ENCODE measurements around the gene TTC29.

Gene TTC29, protein sequence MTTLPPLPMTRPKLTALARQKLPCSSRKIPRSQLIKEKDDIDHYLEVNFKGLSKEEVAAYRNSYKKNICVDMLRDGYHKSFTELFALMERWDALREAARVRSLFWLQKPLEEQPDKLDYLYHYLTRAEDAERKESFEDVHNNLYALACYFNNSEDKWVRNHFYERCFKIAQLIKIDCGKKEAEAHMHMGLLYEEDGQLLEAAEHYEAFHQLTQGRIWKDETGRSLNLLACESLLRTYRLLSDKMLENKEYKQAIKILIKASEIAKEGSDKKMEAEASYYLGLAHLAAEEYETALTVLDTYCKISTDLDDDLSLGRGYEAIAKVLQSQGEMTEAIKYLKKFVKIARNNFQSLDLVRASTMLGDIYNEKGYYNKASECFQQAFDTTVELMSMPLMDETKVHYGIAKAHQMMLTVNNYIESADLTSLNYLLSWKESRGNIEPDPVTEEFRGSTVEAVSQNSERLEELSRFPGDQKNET

DNA sequence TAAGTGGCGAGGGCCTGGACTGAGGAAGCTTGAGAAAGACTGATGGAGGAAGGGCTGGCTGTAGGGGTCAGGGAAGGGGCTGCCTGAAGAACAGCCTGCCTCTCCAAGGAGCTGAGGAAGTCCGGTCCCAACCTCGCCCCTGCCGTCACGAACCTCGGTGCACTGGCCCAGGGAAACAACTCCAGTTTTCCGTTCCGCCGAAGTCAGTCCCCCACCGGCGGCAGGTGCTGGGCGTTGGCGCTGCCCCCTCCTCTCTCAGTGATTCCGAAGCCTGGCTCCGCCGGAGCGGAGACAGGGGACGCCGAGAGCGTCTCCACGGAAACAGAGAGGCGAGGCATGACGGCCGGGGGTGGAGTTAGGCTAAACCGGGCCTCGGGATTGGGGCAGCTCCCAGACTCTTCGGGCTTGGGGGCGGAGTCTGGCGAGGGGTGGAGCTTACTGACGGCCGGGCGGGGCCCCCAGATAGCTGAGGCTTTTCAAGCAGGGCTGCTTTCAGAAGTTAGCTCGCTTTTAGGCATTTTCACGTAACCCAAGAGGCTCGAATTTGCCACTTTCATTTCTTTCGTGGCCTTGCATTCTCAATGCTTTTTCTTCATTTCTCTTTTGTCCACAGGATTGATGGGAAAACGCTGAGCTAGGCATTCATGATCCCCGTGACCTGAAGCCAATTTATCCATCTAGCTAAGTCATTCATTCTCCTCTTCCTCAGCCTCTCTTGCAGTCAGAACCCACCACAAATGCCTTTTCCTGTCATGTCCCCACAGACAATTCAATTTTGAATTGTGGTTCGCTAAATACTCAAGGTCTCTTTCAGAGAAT is at the start of gene TTC29:
Gene TTC29, minus strand, starts transcription at position 309 of the 819 bp plus-strand sequence. CDS start 5,969 bp downstream, outside the sequence.
- DNase-seq (ENCODE audit: low spot score): peak; percentile 81

DNA sequence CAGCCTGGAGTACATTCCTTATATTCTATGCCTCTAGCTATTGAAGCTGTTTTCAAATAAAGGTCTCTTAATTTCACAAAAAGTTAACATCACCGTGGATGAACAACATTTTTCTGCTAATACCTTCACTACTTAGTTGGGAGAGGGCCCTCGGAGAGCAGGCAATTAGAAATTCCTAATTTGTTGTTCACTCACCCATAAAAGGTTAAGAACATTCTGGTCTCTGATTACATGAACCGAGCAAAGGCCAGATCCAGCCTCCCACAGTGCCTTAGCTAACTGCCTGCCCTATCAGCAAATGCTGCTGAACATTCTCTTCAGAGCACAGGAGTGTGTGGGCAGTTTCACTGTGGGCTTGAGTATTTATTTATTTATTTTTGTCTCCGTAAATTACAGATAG is 36.0 kb upstream of the TTC29 start:
- no peak for DNase-seq (ENCODE audit: low spot score)

GRCh38 chr4:146978641-146979040 is 33.0 kb upstream of the TTC29 start:
- no peak for DNase-seq (ENCODE audit: low spot score)

DNA sequence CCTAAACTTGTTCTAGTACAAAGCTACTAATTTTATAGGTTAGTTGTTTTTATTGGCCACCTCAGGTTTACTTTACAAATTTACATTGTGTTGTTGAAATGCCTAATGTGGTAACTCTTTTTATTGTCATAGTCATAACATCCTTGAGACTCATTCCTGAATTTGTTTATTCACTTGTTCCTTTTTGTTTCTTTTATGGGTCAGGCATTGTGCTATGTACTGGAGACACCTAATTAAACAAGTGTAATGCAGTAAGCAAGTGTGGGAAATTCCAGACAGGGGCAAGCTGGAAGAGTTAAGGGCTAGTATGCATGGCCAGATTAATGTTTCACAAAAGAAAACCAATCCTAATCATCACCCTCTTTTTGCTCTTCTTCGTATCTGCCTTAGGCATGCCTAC is 30.5 kb upstream of the TTC29 start:
- DNase-seq (ENCODE audit: low spot score): no peak

DNA sequence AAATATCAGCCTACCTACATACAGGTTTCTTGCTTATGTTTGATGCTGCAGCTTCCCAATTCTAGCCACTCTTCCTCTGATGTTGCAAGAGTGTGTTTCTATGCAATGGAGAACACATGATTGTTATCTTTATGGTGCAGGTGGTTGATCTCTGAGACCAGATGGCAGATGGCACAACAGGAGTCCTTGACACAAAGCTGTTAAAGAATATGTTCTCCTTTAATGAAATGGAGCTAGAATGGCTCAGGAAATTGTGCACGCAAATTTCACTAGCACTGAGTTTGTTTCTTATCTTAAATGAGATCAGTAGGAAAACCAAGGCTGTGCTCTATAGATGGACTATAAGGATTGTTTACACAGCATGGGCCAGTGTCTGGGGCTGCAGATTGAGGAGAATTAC is 29.9 kb upstream of the TTC29 start:
- DNase-seq (ENCODE audit: low spot score): no peak

GRCh38 chr4:146975036-146975435 is 29.4 kb upstream of the TTC29 start:
- DNase-seq (ENCODE audit: low spot score): no peak

DNA sequence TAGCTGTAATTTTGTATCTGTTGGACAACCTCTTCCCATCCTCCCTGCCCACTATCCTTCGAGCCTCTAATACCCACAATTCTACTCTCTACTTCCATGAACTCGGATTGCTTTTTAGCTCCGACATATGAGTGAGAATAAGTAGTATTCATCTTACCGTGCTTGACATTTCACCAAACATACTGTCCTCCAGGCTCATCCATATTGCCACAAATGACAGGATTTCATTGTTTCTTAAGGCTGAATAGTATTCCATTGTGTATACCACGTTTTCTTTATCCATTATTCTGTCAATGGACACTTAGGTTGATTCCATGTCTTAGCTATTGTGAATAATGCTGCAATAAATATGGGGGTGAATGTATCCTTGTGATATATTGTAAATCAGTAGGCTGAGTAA is 26.4 kb upstream of the TTC29 start:
- no peak for DNase-seq (ENCODE audit: low spot score)

GRCh38 chr4:146969126-146969525 is 23.5 kb upstream of the TTC29 start:
- no peak for DNase-seq (ENCODE audit: low spot score)

- no peak for DNase-seq (ENCODE audit: low spot score)
These were observed 15.0 kb upstream of the TTC29 start for GRCh38 chr4:146960634-146961033.

DNA sequence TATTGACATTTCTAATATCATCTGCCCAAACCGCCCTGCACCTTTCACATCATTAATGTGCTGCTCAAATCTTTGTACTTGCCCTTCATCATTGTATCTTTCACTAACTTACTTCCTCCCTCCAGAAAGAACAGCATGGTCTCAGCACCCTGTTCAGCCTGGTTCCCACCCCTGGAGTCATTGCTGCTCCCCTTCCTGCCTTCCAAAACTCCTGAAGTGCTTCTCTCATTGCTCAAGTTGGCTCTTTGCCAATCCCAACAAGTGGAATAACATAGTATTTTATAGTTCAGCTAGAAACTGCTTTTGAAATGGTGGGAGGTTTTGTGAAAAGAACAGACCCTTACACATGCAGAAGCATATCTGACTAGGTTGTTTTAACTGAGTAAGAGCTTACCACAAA is 14.0 kb upstream of the TTC29 start:
- no peak for DNase-seq (ENCODE audit: low spot score)

GRCh38 chr4:146957237-146957636 is 11.6 kb upstream of the TTC29 start:
- no peak for DNase-seq (ENCODE audit: low spot score)

DNA sequence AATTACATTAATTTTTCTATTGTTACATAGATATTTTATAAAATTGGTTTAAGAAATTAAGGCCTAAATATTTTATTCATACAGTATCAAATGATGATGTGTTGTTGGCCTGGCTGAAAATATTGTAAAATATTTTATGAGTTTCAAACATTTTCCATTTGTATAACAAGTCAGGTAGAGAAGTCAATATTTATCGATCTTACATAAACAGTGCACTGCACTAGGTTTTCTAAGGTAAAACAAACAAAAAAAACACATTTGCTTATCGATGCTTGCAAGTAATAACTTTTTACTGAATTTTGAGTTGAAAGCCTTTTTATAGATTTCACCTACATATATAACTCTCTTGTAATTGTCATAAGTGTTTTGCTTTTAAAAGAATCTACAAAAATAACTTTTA is 7.2 kb upstream of the TTC29 start:
- no peak for DNase-seq (ENCODE audit: low spot score)

DNA sequence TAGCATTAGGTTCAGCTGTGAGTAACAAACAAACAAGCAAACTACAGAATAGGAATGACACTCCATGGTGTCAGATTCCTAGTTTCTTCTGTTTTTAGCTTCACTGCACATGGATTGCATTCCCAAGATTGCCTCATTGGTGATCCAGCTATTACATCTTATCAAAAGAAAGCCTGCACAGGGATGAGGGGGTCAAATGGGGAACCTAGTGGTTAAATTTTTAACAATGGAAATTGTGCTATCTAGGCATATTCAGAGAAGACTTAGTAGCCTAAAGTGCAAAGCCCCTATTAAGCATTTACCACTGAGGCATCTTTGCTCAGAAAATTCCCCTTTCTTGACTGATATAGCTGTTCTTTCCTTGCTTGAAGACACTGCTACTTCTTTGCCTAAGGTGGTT is 3.9 kb upstream of the TTC29 start:
- DNase-seq (ENCODE audit: low spot score): no peak

DNA sequence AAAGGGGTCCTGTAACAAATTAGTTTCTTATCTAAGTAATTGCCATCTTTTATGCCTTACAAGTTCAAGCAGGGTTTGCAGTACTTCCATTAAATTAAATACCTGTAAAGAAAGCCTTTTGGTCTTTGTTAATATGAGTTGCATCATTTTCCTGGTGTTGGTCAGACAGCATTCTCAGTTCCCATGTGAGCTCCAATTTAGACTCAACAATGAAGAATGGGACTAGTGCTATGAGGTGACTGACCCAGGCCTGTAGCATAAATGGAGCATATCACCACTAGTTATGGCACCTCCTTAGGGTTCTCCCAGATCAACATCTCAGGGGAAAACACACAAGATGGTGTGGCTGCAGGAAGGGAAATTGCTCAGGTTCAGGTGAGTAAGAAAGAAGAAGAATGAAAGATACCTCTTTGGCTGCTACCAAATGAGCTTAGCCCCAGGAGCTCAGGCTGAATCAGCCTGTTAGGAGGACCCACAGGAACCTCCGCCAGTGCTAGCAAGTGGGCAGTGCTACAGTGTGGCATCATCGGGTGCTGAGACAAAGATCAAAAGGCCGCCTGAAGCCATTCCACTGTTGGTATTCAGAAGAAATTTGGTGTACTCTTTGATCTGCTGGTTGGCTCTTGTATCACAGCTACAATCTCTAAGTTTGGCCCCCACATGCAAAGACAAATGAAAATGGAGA is 1.8 kb downstream of the TTC29 start:
- no peak for DNase-seq (ENCODE audit: low spot score)

DNA sequence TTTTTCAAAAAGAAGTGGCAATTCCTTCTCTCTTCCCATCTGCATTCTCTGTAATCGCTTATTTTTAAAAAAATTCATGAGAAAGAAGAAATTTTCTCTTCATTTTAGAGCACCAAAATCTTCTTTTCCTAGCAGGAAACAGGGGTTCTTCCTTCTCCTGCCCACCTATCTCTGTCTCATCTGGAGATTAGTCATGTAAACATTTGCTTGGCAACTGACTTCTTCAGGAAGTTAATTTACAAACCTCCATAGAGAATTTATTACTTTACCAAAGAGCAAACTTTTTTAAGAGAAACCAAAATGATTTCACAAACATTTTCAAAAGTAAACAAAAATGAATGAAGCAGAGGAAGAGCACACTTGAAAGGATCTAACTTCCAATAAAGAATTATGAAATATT is 13.5 kb downstream of the TTC29 start:
- DNase-seq (ENCODE audit: low spot score): no peak

- no peak for DNase-seq (ENCODE audit: low spot score)
These were observed 15.0 kb downstream of the TTC29 start for GRCh38 chr4:146930673-146931072.

DNA sequence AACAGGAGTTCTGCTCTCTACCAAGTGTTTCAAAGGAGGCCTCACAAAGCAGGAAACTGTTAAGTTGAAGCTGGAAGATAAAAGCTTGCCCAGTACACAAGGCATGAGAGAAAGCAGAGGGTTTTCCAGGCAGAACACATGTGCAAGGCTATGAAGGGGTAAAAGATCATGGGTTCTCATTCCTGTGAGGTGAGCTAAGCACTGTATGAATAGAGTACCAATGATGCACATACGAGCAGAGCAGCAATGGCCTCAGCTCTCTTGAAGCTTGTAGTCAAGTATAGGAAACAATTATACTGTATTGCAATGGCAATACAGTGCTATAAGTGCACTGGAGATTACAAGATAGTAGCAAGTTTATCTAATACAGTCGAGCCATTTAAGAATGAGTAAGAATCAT is 18.0 kb downstream of the TTC29 start:
- DNase-seq (ENCODE audit: low spot score): no peak

- DNase-seq (ENCODE audit: low spot score): peak; percentile 30
These were observed 29.1 kb downstream of the TTC29 start for GRCh38 chr4:146916479-146917076.

DNA sequence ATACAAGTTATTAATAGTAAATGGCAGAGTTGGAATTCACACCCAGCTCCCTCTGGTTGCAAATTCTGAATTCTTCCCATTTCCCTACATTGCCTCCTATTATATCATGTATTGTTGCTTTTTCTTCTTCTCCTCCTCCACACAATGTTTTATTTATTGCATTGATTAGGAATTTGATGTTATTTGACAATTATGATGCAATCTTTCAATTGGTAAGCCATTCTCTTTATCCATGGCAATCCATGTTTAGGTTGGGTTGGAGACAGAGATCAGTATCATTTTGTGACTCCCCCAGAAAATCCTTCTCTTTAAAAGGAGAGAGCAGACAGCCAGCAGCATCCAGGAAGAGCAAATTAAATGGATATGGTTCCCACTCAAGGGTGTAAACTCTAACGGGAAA is 30.5 kb downstream of the TTC29 start:
- no peak for DNase-seq (ENCODE audit: low spot score)

GRCh38 chr4:146900295-146900694 is 45.4 kb downstream of the TTC29 start:
- DNase-seq (ENCODE audit: low spot score): no peak

- no peak for DNase-seq (ENCODE audit: low spot score)
These were observed 55.4 kb downstream of the TTC29 start for GRCh38 chr4:146890301-146890700.

DNA sequence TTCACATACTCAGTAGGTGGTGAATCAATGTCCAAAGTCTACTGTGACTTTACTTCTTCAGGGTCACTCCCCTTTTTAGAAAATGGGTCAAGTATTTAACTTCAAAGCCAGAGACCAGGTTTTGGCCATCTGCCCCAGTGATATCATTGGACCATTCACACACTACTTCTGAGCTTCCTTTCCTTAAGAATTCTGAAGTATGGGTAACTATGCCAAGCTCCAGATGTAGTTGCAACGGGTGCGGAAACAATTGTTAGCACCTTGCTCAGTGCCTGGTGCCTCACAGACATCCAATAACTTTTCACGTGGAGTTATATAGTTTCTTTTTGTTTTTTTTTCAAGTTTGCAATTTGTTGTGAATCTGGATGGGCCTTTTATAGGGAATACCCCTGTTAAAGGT is 62.6 kb downstream of the TTC29 start:
- no peak for DNase-seq (ENCODE audit: low spot score)

All from CD4-positive, alpha-beta T cell treated with Interleukin-15 for 4 hours (primary cell).